Sigmoid colon (tissue), 7 donors: ENCODE data around the gene NUB1. TPM values are rescaled to one million over a fixed set of nuclear protein-coding genes. Genes with fewer than 3 reads are reported as not detected.

Source experiments
- DNase-seq: peaks from one replicate; pipeline ENCODE4 v3.0.0-alpha.2; 2019
- H3K27ac ChIP-seq, 4 donors: fragments of 200-600 bp; sonication (generic); one replicate each; pipeline ENCODE4 v1.5.1; 2016 to 2019; ENCODE audit warnings: mild to moderate bottlenecking in 1 of 4
- H3K27me3 ChIP-seq, 3 donors: fragments of 200-600 bp; sonication (generic); one replicate each; pipeline ENCODE4 v1.5.1; 2019; ENCODE audit warnings: mild to moderate bottlenecking in 1 of 3
- H3K36me3 ChIP-seq, 4 donors: fragments of 200-600 bp; sonication (generic); one replicate each; pipeline ENCODE4 v1.5.1; 2016 to 2019
- H3K4me1 ChIP-seq, 4 donors: fragments of 200-600 bp; sonication (generic); one replicate each; pipeline ENCODE4 v1.5.1; 2017 to 2019
- H3K4me3 ChIP-seq, 4 donors: fragments of 200-600 bp; sonication (generic); one replicate each; pipeline ENCODE4 v1.5.1; 2017 to 2019; ENCODE audit warnings: mild to moderate bottlenecking in 2 of 4, moderate library complexity in 1 of 4
- H3K9me3 ChIP-seq, 4 donors: fragments of 200-600 bp in 3 of 4; sonication (generic) in 3 of 4; one replicate each; pipeline versions ENCODE4 v1.5.1 to v1.6.1; 2013 to 2019
- CTCF ChIP-seq, 4 experiments: fragments of 450-650 bp in 3 of 4; fragments of 200-600 bp in 1 of 4; IDR thresholded peaks; one replicate each; pipeline ENCODE4 v1.5.1; 2016 to 2019; ENCODE audit warnings: antibody characterized with exemption in 4 of 4, mild to moderate bottlenecking in 3 of 4, moderate library complexity in 2 of 4
- EP300 ChIP-seq, 4 donors: sonication (generic); formaldehyde crosslinking; IDR thresholded peaks; one replicate each; pipeline ENCODE4 v1.6.1; 2017; ENCODE audit warnings: antibody characterized with exemption in 4 of 4
- POLR2A ChIP-seq, 2 donors: fragments of 450-650 bp; IDR thresholded peaks; one replicate each; pipeline ENCODE4 v1.6.1; 2016; ENCODE audit warnings: antibody characterized with exemption in 2 of 2, mild to moderate bottlenecking in 2 of 2, moderate library complexity in 2 of 2
- POLR2AphosphoS5 ChIP-seq, 4 donors: sonication (generic); formaldehyde crosslinking; IDR thresholded peaks; one replicate each; pipeline ENCODE4 v1.6.1; 2017; ENCODE audit warnings: antibody characterized with exemption in 4 of 4
- WGBS, 2 donors: extraction: QIAGEN DNeasy Blood & Tissue Kit; methylation state at CpG; one replicate each; pipeline ENCODE4 v1.1.7; 2013; 5-methylcytosine and 5-hydroxymethylcytosine counted together
- intact Hi-C: fragments of 100-400 bp; cut with DNase I; formaldehyde crosslinking; loops from one replicate; pipeline ENCODE4 v1.15.1; 2023
- polyA plus RNA-seq, 3 donors: library from polyadenylated mRNA; stranded (reverse); fragments of 200-250 nt; gene quantifications; one replicate each; pipeline ENCODE4 v1.2.3, GENCODE V29; 2013
- total RNA-seq, 4 donors: library from RNA; depleted of rRNA; stranded (reverse); fragments of >200 nt; gene quantifications; one replicate each; pipeline ENCODE4 v1.1.0, GENCODE V29; 2016
- donor health status: healthy with polysubstance abuse.
- donor health status: Bipolar disorder and iron deficiency.
- donor health status: healthy.

The NUB1 gene
- total and polyA plus RNA-seq, 7 donors = 36.6 to 73.8 (median 50.1) TPM

GRCh38 chr7:151309311-151309710 is 32.3 kb upstream of the NUB1 start:
- H3K4me1 ChIP-seq = peaks cover 0 to 8% (median 0%) of the 10 kb centered on the region in 4 donors
- TF ChIP-seq EP300 (IDR thresholded peaks at IDR 0.05) (no peak), POLR2A (IDR thresholded peaks at IDR 0.05) (no peak), CTCF (IDR thresholded peaks at IDR 0.05) (no peak), POLR2AphosphoS5 (IDR thresholded peaks at IDR 0.05) (no peak)
- H3K9me3 ChIP-seq = peaks cover 0 to 2% (median 0%) of the 10 kb centered on the region in 4 donors
- H3K27me3 ChIP-seq = peaks cover 0 to 22% (median 15%) of the 10 kb centered on the region in 3 donors
- H3K27ac ChIP-seq = no peak overlapping the region
- intact Hi-C loops = no loop called here
- H3K4me3 ChIP-seq = no peak overlapping the region
- H3K36me3 ChIP-seq = no peaks in the 10 kb centered on the region
- DNase-seq = no peak
- 46 to 60% methylated on average over 4 of the region's 4 CpGs for WGBS, 2 donors

GRCh38 chr7:151310578-151310977 is 31.0 kb upstream of the NUB1 start:
- intact Hi-C loops = loop anchor here (10.0 kb wide), 1 partner anchor 444 kb away; no protein-coding TSS in a partner anchor

GRCh38 chr7:151311294-151311864 is 30.2 kb upstream of the NUB1 start:
- 66 to 67% methylated on average over 6 of the region's 6 CpGs for WGBS, 2 donors
- TF ChIP-seq EP300 (IDR thresholded peaks at IDR 0.05) = no peak
- no peak for TF ChIP-seq CTCF (IDR thresholded peaks at IDR 0.05)
- no peak for TF ChIP-seq POLR2A (IDR thresholded peaks at IDR 0.05)
- no peak for TF ChIP-seq POLR2AphosphoS5 (IDR thresholded peaks at IDR 0.05)
- intact Hi-C loops = loop anchor here (10.0 kb wide), 1 partner anchor 443 kb away; no protein-coding TSS in a partner anchor
- H3K4me1 ChIP-seq = peaks cover 0 to 14% (median 4%) of the 10 kb centered on the region in 4 donors
- no peak overlapping the region for H3K4me3 ChIP-seq
- H3K9me3 ChIP-seq = peaks cover 0 to 2% (median 0%) of the 10 kb centered on the region in 4 donors
- H3K27ac ChIP-seq = no peak overlapping the region
- no peak for DNase-seq
- H3K36me3 ChIP-seq = no peaks in the 10 kb centered on the region
- peaks cover 0 to 9% (median 5%) of the 10 kb centered on the region in 3 donors for H3K27me3 ChIP-seq

More at GRCh38 chr7:151310578-151310977, 31.0 kb upstream of the NUB1 start:
- Histone ChIP-seq H3K4me3 (no peak overlapping the region), H3K27me3 (peaks cover 0 to 11% (median 9%) of the 10 kb centered on the region in 3 donors), H3K4me1 (peaks cover 0 to 14% (median 4%) of the 10 kb centered on the region in 4 donors), H3K9me3 (peaks cover 0 to 2% (median 0%) of the 10 kb centered on the region in 4 donors), H3K27ac (no peak overlapping the region), H3K36me3 (no peaks in the 10 kb centered on the region)
- DNase-seq = no peak
- TF ChIP-seq POLR2A (IDR thresholded peaks at IDR 0.05) = no peak
- peak in 2 of 4 experiments; percentile 10 to 13 for TF ChIP-seq CTCF (IDR thresholded peaks at IDR 0.05)
- WGBS, 2 donors = 9 to 44% methylated on average over 4 of the region's 4 CpGs

GRCh38 chr7:151312356-151312755 is 29.3 kb upstream of the NUB1 start:
- intact Hi-C loops = loop anchor here (10.0 kb wide), 1 partner anchor 442 kb away; no protein-coding TSS in a partner anchor
- Histone ChIP-seq H3K27ac (no peak overlapping the region), H3K4me3 (no peak overlapping the region)

More at GRCh38 chr7:151312356-151312755, 29.3 kb upstream of the NUB1 start:
- WGBS, 2 donors = 89 to 94% methylated on average over 6 of the region's 6 CpGs
- Histone ChIP-seq H3K9me3 (peaks cover 0 to 2% (median 0%) of the 10 kb centered on the region in 4 donors), H3K36me3 (no peaks in the 10 kb centered on the region), H3K4me1 (peaks cover 0 to 14% (median 4%) of the 10 kb centered on the region in 4 donors), H3K27me3 (no peaks in the 10 kb centered on the region)
- no peak for DNase-seq
- TF ChIP-seq CTCF (IDR thresholded peaks at IDR 0.05) = no peak
- no peak for TF ChIP-seq POLR2AphosphoS5 (IDR thresholded peaks at IDR 0.05)
- TF ChIP-seq EP300 (IDR thresholded peaks at IDR 0.05) = no peak
- no peak for TF ChIP-seq POLR2A (IDR thresholded peaks at IDR 0.05)
